Midbrain (tissue), 1 donor: Measurements from ENCODE around the gene NARS2.

Experiments
- DNase-seq: peaks from one replicate; lab custom pipeline; 2025; lab: John Stamatoyannopoulos, UW

Gene NARS2

DNA sequence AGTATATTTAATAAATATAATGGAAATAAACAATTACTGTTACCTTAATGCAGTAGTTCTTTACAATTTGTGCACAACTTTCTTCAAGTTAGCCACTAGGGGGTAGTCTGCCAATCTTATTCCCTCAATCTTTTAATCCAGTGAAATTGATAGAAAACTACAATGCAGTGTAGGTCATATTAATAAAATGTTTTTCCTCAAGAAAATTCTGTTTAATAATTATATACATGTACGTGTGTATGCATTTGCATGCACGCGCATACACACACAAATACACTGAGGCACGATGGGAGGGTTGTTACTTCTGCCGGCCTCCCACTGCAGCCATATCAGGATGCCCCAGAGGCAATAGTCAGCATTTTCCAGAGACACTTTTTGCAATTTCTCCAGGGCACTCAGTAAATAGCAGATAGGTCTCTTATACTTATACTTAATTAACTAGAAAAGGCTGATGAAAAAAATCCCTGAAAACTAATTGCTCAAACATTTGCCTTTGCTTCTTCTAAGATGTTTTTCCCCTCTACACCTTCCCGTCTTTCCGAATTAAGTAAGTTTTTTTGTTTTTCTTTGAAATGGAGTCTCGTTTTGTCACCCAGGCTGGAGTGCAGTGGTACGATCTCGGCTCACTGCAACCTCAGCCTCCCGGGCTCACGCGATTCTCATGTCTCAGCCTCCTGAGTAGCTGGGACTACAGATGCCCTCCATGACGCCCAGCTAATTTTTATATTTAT lies 160.2 kb downstream of the NARS2 start:
- no peak for DNase-seq

DNA sequence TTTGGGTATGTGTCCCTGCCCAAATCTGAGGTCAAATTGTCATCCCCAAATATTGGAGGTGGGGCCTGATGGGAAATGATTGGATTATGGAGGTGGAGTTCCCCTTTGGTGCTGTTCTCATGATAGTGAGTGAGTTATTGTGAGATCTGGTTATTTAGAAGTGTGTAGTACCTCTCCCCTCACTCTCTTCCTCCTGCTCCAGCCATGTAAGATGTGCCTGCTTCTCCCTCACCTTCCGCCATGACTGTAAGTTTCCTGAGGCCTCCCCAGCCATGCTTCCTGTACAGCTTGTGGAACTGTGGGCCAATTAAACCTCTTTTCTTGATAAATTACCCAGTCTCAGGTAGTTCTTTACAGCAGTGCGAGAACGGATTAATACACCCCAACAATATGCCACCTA lies 166.0 kb downstream of the NARS2 start:
- no peak for DNase-seq

DNA sequence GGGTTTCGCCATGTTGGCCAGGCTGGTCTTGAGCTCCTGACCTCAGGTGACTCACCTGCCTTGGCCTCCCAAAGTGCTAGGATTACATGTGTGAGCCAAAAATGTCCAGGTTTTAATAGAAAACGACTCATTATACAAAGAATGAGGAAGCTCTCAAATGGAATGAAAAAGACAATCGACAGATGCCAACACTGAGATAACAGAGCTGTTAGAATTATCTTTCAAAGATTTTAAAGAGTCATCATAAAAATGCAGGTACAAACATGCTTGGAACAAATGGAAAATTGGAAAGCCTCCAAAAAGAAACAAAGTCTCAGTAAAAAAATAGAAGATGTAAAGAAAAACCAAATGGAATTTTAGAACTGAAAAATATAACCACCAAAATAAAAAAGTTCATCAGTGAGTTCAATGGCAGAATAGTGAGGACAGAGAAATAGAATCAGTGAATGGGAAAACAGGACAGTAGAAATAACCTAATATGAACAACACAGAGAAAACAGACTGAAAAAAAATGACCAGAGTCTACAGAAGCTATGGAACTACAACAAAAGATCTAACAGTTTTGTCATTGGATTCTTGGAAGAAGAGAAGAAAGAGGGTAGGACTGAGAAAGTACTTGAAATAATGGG lies 168.0 kb downstream of the NARS2 start:
- no peak for DNase-seq

DNA sequence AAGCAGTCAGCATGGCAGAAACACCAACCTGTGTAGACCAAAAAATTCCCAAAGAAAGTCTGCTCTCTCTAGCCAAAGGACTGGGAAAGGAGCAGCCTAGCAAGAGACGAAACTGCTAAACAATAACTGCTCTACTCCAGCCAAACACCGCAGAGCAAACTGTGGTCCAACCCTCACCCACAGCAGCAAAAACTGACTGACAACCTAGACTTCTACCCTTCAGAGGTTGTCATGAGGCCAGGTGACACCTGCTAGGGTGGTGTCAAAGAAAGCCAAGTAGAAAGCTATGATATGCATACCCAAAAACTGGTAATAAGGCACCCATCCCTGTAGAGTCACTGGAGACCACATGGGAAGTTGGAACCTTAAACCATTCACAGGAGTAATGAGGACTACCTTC lies 168.9 kb downstream of the NARS2 start:
- DNase-seq: no peak

DNA sequence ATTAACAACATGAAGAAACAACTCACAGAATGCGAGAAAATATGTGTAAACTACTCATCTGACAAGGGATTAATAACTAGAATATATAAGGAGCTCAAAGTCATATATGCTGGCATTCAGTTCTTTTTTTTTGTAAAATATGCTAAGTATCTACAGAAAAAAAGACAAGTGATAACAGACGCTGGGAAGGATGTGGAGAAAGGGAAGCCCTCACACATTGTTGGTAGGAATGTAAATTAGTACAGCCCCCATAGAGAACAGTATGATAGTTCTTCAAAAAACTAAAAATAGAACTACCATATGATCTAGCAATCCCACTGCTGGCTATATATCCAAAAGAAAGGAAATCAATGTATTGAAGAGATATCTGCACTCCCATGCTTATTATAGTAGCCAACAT lies 170.9 kb downstream of the NARS2 start:
- DNase-seq: no peak

DNA sequence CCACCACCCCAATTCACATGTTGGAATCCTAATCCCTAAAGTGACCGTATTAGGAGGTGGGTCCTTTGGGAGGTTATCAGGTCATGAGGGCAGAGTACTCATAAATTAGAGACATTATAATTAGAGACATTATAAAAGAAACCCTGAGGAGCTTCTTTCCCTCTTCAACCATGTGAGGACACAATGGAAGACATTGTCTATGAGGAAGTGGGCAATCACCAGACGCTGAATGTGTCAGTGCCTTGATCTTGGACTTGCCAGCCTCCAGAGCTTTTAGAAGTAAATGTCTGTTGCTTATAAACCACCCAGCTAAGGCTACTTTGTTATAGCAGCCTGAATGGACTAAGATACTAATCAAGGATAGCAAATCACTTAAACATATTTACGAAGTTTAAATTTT lies 171.8 kb downstream of the NARS2 start:
- DNase-seq: no peak

DNA sequence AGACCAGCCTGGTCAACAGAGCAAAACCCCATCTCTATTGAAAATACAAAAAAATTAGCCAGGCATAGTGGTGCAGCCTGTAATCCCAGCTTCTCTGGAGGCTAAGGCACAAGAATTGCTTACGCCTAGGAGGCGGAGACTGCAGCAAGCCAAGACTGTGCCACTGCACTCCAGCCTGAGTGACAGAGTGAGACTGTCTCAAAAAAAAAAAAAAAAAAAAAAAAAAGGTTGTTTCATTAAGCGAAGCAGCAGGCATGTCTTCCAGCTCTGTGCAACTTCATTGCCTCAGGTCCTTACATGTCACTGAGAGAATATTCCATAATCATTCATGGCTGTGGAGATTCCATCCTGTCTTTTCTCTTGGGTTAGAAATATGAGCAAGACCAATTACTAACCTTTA lies 174.0 kb downstream of the NARS2 start:
- DNase-seq: no peak

DNA sequence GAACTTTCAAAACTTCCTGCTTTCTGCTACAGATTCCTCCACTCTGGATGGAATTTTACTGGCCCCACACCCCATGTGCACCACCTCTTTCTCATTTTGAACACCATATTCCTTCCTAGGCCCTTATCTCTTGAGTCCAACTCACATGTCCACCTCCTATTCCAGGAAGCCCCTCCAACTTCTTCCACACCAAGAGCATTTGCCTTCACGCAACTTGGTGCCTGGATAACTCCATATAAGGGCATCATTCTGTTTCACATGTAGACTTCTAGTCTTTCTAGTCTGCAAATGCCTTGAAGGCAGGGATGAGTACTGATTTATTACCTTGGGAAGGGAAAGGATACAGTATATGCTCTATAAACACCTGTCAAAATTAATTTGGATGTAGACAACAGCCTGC lies 174.5 kb downstream of the NARS2 start:
- DNase-seq: no peak

DNA sequence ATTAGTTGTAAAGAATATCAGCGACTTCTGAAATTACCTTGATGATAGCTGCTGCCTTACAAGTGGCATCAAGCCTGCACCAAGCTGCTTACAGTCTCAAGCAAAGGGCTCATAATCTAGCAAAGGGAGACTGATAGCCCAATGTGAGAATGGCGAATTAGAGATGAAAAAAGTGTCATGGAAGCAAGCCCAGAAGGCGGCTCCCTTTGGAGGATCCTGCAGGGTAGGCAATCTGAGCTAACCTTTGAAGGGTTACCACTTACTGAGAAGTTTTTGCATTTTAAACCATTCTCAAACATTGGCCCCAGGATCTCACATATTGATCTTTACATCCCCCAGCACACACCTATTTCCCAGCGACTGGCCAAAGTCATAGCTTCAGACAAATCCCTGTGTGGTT lies 175.5 kb downstream of the NARS2 start:
- DNase-seq: no peak

DNA sequence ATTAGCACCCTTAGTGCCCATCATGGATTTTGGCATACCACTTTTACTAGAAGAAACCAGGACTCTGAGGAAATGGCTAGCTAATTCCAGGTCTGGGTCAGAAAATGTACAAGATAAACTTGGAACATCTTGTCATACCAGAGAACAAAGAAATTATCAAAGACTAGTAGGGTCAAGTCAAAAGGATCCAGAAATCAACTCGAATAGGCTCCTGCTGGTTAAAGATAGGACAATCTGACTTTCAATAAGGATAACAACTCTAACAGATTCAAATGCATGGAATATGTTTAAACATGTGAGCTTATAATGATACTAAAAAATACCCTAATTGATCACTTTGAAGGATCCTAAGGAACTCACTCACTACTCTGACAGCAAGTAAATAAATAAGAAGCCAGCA lies 175.9 kb downstream of the NARS2 start:
- no peak for DNase-seq

DNA sequence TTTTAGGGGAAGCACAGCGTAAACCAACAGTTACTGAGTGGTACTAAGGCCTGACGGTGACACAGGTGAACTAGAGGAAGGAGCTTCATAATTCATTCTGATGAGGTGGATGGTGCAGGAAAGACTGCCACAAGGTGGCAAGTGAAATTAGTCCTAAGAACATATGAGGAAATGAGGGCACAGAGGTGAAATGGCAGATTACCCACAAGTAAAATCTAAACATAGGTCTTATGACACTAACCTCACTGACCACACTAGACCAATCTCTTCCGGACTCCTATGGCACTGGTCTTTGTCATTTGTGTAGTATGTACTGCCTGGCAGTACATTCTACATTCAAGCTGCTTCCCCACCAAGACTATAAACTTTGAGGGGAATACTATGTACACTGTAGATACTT lies 177.3 kb downstream of the NARS2 start:
- DNase-seq: no peak

DNA sequence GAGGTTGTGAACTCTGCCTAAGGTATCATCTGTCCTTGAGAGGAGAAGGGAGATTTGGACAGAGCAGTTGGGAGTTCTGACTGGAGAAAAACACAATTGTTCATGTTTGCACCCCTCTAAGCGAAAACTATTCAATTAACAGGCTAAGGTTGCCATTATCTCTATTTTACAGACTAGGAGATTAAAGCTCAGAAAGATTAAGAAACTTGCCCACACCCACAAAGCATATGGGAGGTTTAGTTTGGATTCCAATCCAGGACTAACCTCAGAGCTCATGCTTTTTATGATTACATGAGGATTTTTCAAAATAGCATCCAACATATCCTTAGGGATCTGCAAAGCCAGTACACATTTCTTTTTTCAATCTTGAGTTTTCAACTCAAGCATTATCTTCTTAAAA lies 179.1 kb downstream of the NARS2 start:
- no peak for DNase-seq

DNA sequence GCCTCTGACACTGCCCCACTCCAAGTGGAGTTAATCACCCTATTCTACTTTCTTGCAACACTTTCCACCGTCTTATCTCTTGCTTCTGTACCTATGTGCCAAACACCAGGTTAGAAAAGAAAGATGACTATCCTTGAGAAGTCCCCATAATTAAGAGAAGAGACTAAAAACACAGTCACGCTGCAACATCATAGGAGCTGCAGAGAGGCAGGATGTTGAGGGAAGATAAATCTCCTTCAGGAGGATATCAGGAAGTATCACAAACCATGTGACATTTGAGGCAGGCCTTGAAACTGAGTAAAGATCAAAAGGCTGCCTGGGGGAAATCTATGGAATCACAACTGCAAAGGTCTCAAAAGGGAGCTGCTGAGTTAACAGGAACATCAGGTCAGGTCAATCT lies 181.8 kb downstream of the NARS2 start:
- no peak for DNase-seq

DNA sequence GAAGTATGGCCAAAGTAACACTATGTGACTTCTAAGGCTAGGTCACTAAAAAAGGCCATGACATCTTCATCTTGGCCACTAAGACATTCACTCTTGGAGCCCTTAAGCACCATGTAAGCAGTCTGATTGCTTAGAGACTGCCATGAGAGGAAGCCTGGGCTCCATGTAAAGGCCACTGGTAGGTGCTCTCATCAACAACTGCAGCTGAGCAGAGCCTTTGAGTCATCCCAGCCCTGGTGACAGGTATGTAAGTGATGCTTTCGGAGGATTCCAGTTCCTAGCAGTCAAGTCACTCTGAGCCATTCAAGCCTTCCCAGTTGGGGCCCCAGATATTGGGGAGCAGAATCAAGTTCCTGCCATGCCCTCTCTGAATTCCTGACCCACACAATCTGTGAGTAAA lies 183.2 kb downstream of the NARS2 start:
- no peak for DNase-seq

DNA sequence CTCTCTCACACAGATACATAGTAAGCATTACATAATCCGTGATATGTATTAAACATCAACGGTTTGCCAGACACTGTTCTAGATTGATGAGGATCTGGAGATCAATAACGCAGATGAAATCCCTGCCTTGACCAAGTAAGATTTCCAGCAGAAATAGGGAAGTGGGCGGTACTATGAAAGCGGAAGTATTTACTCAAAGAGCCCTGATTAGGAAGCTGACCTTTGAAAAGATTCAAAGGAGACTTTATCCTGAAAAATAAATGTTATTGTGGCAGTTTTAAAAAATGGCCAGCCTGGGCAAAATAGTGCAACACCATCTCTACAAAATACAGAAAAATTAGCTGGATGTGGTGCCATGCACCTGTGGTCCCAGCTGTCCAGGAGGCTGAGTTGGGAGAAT lies 183.9 kb downstream of the NARS2 start:
- no peak for DNase-seq

DNA sequence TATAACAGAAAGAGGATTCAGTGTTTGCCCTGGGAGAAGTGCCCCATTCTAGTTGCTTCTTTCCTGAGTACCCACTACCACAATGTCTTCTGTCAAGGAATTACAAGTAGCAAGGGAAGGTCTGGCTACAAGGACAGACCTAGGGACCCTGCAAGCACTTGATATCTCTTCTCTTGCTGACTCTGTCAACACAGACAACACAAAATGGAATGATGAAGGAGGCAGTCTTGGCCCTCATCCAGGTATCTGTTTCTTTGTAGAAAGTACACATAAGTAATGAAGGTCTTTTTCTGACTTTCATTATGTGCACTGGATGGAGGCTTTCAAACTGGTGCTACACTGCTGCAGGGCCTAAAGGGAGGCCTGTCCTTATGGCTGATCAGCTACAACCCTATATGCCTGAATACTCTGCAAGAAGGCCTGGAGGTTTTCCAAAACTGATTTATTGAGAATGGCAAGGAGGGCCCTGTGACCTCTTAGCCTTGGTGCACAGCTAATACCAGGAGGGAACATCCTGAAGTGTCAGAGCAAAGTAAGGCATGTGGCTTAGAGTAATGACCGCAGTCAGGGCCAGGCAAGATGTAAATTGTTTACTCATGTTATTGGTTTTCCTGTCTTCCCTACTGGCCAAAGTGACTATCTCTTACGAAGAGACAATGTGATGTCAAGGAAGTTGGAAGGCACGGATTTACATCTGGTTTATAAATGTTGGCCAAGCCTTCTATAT lies 188.3 kb downstream of the NARS2 start:
- no peak for DNase-seq
